COLO668 (cell line): ENCODE measurements around the gene CBX1.

Source experiments
- DNase-seq: peaks from one replicate; lab custom pipeline; 2025; ENCODE audit not compliant: unreplicated experiment; lab: John Stamatoyannopoulos, UW

Gene CBX1

DNA sequence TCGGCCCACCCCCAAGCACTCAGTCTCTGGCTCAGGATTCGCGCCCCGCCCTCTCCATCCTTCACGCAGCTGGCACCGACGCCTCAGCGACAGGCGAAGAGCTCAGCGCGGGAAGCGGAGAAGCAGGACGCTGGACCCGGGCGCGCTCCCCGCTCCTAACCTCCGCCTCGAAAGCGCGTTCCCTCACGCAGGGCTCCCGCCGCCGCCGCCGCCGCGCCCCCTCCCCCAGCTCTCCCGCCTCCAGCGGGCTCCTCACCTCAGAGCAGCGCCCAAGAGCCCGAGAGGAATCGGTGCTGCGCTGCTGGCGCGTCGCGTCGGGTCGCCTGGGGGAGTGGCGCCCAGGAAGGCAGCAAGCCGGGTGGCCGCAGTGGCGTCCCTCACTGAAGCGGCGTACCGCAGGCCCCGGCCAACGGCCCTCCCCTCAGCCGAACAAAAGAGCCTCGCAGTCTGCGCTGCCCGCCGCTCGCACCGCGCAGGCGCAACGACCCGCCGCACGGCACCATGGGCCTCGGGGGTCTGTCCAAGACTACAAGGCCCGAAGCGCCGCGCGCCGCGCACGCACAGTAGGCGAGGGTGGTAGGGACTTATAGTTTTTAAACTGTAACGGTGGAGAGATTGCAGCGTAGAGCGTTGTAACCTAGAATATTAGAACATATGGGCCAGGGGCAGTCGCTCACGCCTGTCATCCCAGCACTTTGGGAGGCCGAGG lies at the start of gene CBX1:
Gene CBX1 (minus strand): TSS at position 467 of the 709 bp plus-strand sequence. CDS start 24,474 bp downstream, outside the sequence.
- DNase-seq: peak; percentile 95

DNA sequence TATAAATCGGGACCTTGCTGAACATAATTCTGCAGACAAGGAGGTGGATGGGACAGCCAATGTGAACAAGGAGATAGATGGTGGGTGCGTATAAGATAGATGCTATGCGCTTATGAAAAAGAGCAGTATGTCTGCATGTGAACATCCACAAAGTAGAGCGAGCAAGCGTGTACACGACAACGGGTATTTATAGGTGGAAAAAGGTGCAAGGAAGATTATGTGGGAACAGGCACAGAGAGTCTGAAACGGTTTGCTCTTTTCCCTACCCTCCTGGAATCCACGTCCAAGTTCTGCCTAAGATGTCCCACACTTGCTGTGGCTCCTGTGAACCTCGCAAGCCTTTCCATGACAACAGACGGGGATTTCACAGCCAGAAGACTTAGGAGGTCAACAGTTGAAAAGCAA lies 49.3 kb upstream of the CBX1 start:
- no peak for DNase-seq

DNA sequence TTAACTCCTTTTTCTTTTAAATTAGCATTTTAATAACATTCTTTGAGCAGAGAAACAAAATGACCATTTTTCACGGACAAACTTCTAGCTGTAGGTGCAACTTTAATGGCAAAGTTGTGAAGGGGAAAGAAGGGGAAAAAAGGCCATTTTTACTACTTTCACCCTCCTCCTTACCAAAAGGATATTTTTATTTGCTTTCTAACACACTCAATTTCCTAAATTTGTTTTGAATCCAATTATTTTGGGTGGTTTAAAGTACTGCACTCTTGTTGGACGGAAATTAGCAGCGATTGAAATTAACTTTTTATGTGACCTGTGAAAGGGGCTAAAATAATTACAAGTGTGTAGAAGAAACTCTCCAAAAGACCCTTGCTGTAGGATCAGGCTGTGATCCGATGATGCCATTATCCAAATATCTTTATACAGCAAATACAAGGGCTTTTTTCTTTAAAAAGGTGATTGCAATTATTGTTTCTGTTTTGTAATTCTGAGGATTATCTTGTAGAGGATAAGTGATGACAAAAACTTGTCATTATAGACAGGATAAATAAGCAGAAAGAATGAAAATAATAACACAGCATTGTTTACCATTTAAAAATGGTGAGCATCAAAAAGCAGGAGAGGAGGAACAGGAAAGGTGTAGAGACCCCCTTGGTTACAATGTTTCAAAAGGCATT lies 48.6 kb upstream of the CBX1 start:
- DNase-seq: no peak

DNA sequence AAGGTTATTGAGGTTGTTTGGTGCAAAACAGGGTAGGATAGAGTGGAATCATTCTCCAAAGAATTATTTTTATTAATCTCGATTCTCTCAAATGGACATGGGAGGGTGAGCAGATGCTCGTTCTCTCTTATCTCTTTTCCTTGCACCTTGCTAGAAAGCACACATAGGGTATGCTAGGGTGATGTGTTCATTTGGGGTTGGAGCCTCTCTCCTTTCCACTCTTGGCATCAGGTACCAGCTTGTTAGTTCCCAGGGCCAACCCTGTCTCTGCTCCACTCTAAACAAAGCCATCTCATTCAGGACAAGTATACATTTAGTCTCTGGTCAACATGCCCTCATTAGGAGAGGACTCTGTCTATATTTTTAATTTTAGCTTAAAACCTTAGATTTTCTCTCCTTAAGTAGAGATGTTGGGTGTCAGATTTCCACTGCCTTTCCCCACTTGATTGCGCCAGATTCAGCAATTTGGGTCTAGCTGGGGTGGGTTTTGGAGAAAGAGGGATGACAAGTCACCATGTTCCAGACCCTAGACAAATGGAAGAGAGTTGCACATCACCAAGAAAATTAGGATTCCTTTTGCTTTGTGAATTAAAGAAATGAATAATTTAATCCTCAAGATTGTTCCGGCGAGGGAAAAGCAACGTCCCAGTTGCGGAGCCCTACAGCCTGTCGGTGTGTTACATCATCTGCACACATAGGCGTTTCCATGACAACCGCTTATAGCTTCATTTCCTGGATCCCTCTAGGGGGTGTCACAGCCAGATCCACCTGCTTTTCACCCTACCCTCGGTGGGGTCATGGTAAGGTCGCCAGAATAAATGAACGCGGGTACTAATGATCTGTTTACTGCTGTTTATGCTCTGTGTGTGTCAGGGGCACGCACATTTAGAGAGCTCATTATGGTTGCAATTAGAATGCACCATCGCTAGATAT lies 47.8 kb upstream of the CBX1 start:
- no peak for DNase-seq

DNA sequence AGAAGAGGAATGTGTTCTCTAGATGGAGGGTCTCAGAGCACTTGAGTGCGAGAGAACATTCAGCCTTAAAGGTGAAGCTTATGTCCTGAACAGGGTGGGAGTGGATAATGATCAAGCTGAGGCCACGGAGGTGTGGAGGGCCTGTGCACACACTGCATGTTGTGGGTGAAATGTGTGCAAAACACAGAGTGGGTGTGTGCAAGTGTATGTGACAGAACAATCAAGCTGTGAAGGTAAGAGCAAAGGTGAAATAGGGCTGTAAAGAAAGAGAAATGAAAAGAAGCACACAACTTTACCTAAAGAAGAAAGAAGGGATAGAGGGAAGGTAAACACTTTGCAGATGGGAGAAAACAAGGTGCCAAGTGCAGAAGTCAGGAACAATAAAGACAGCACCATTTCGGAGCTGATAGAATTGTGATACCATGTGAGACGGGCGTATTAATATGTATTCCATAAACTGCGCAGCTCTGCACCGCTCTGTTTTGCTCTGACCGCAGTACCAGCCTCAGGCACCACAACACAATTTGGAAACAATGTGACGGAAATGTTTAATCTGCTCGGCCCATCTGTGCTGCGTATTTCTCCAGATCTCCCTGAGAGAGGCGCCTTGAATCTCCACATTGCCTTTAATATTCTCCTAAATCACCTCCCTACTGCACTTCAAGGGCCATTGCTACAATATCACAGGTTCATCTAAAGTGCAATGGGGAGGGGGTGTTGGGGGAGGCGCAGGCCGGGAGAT lies 46.9 kb upstream of the CBX1 start:
- no peak for DNase-seq

DNA sequence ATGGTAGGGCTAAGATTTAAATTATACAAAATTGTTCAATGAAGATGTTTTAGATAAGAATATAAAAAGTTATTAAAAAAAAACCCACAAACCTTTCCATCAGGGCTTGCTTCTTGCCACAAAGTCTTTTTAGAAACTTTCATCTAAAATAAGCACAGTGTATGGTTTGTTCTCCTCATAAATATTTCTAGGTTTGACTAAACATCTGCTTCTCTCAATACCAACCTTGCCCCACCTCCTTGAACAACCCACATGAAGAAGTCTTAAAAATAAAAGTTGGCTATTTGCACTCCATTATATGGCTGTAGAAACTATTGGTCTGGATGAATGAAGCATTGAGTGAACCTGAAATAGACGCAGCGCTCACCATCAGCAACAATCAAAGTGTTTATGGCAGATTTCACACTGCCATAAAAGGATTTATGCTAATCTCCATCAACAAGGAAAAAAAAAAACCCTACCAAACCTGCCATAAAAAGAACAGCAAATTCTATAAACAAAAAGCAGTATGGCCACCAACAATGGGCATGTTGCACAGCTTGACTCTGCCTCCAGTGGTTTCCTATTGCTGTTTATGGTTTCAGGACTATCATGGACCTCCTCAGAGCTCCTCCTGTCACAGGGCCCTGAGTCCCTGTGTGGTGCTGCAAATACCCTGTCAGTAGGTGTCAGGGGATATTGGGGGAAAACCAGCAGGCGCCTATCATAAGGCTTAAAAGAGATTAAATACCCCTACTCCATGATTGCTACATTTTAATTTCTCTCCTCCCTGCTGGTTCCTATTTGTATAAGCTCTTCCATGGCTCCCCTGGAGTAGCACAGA lies 43.9 kb upstream of the CBX1 start:
- DNase-seq: no peak

DNA sequence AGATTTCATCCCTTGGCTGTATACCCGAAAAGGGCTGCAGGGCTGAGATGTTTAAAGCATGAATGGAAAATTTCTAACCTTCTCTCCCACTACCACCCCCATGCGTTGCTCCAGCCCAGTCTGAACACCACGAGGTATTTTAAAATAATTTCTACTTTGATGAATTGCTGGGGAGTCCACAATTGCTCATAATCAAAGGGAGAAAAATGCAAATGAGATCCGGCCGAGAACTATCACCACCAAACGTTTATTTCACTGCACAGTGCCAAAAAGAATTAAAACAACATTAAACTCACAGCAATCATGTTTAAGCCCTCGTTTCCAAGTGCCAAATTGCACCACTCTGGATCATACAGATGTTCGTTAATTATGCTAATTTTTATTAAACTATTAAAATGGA lies 43.0 kb upstream of the CBX1 start:
- no peak for DNase-seq

DNA sequence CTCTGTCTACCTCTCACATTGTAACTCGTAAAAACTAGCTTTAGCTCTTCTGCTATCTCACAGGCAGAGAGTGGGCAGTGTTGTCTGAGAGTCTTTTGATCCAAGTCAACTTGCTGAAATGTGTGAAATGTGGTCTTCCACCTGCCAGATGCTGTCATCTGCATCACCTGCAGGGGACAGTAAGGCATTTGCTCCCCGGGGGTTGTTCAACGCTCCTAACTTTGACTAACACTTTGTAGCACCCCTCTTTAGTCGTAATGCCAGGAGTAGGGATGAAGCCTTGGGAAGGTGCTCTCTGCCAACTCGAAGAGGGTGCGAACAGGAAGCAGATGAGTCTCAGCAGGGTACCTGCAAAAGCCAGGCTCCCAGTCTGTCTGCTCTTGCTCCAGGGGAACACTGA lies 42.4 kb upstream of the CBX1 start:
- no peak for DNase-seq

DNA sequence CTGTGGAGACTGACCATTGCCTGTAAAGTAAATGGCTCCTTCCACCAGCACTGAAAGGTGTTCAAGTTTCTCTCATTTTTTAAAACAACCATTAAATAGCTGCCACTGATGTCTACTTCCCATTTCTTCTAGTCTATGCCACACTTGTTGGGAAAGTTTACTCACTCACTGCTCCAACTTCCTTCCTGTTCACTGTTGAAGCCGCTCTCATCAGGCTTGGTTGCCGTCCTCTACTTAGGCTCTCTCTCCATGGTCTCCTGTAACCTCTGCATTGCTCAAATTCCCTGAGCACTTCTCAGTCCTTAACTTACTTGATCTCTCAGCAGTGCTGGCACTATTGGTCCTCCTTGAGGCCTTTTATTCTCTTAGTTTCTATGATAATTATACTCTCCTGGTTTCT lies 38.7 kb upstream of the CBX1 start:
- no peak for DNase-seq

DNA sequence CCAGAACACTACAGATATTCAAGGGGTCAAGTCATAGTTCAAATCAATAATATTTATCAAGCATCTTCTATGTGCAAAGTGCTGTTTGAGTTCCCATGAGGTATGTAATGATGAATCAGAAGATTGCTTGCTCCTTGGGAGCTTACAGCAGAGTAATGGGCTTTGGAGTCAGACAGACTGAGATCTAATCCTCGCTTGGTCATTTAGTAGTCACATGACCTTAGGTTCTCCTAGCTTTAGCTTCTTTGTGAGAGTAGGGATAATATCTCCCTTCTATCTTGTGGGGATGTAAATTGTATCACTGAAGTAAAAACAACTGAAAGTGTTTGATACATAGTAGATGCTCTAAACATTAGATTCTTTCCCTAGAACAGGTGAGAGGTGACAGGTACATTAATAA lies 36.4 kb upstream of the CBX1 start:
- no peak for DNase-seq

DNA sequence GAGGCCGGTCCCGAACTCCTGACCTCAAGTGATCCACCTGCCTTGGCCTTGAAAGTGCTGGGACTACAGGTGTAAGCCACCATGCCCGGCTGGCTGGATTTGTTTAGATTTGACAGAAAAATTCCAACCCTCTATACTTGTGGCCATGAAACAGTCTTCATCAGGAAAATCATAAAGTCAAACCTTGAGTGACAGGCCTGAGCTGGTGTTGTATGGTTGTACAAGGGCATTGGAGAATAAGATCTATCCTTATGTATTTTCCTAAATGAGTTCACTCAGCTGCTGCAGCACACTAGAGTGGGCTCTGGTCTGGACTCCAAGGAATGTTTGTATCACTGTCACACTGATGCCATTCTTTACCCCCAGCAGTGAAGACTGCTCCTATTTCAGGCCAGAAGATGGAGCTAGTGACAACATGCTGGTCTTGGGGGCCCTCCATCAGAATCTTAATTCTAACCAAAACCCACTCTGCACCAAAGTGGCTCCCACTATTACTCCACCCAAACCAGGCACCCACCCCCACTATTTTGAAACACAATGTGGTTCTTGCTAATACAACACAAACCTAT lies 33.7 kb upstream of the CBX1 start:
- no peak for DNase-seq

DNA sequence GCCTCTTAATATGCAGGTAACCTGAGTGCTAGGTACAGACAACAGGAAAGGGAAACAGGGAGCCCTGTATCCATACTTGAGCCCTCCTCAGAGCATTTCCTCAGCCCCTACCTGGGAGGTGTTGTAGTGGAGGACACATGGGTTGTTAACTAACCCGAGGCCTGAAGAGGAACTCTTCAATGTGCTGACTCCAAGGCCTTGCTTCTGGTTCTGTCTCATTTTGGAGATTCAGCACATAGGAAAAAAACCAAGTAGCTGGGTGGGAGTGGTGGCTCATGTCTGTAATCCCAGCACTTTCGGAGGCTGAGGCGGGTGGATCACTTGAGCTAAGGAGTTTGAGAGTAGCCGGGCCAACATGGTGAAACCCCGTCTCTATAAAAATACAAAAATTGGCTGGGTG lies 31.1 kb upstream of the CBX1 start:
- no peak for DNase-seq

DNA sequence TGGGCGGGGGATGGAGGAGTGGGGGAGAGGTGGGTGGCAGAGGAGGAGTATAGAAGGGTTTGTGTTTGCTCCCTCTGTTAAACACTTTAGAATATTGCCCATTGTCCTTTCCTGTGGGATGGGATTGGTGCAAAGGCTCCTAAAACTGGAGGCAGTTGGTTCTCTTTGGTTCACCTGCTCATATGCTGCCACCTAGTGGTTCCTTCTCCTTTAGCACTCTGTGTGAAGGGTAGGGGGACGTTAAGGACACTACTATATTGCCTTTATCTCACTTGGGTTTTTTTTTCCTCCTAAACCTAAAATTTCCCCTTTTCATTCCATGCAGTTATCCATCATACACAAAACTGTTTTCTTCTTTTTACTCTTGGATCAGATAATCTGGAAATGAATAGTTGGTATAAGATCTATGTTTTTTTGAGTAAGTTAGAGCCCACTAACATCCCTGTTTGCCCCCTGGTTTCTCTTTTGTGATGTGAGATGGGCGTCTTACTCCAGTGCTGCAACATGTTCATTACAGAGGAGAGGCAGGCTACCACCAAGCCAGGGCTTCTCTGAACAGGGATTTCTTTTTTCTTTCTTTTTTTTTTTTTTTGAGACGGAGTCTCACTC lies 30.0 kb upstream of the CBX1 start:
- DNase-seq: peak; percentile 45

DNA sequence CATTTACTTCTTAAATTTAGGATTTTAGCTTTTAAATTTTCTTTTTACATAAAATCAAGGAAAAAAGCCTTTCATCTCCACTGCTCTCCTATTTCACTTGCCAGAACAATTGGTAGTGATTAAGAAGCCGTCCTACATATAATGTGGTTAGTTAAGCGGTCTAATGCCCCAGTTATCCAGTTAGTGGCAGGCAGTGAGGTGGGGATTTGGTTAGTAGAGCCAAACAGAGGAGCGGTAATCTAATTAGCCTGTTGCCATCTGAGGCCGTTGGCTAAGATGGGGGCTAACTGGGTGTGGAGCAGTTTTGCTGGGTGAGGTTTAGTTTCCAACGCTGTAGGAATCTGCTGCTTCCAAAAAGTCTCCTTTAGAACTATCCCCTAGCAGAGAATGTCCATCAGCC lies 28.7 kb upstream of the CBX1 start:
- no peak for DNase-seq

DNA sequence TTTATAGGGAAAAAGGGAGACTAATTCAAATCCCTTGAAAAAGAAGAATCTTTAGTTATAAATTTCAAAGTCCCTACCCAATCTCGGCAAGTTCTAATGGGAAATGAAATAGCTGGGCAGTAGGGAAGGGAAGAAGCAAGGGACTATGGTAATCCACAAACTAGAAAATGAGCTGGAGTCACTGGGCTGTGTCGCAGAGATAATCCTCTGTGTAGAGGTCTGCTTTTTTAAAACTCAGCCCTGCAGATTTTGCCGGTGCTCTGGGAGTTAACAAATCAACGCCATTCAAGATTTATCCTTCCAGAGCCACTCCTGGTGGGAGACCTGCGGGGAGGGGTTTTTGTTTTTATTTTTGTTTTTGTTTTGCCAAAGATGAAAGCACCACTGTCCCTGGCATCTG lies 27.1 kb upstream of the CBX1 start:
- DNase-seq: no peak

DNA sequence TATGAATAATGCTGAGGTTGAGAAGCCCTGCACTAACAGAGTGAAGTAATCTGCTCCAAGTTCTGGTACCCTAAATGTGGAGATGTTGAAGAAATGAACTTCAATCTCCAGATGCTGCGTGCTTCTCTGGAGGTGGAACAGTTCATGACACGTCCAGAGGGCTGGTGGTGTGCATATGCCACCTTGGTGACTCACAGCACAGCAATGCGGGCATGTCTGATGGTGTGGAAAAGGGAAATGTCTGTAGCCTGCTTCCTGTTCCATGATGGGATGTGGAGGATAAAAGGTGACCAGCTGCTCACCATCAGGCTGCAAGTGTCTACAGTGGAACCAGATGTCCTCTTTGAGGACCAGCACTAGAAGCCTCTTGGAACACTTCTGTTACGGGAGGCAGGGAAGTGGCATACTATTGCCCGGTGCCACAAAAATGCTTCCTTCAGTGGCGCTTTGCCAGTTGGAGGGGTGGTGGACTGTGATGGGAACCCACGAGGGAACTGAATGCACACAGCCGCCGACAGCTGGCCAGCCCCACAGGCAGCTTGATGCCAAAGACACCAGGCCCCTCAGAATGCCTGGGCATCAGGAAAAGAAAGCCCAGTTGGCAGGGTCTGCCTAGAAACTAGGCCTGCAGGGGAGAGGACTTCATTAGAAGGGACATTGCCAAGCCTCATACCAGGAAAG lies 26.2 kb upstream of the CBX1 start:
- peak; percentile 6 for DNase-seq

DNA sequence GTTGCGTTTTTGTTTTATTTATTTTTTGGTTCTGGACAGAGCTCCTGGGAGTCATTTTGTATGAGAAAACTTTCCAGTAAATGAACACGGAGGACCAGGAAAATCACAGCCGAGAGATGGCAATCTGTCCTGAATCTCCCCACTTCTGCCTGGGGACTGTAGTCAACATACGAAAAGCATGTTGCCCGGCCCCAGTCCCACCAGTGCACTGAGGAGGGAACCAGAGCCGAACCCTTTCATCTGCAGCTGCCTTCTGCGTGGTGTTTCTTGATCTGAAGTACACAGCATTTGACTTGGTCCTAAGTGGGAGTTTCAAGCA lies 25.2 kb upstream of the CBX1 start:
- DNase-seq: no peak

DNA sequence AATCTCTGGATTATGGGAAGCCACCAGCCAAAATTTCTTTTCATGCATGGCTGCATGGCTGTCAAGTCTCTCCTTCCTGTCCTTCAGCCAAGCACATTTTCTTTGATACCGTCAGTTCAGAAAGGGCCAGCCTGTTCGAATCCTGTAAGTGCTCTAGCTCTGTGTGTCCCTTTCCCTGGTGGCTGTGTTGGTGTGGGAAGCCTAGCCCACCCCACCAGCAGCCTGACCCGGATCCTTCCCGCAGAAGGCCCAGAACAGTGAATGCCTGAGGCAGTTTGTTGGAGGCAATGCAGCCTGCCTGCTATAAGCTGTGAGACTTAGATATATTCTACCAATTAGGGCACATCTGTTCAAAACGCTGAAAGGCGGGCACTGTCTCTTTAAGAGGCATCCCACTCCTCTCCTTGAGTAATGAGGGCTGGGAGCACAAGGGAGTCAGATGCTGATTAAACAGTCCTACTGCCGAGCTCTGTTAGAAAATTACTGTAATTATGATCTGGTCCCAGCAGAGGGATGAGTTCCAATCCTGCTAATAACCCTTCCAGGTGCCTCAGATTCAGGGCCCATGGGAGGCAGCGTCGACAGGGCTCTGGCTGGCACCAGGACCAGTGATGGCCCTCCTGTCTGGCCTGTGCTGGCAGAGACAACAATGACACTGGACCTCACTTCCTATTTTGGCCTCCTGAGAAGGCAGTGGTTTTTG lies 24.7 kb upstream of the CBX1 start:
- no peak for DNase-seq
